ENCODE results near the gene SMIM11. TPM values are rescaled to one million over a fixed set of nuclear protein-coding genes. Genes with fewer than 3 reads are reported as not detected.
A peak's percentile ranks its signal among the peaks of the same experiment; 100 is the strongest.

Gene SMIM11
- total and polyA plus RNA-seq, 2 donors (not counting 1 experiment from before 2014, with no cell fraction given) = 10.3 to 10.6 TPM

DNA sequence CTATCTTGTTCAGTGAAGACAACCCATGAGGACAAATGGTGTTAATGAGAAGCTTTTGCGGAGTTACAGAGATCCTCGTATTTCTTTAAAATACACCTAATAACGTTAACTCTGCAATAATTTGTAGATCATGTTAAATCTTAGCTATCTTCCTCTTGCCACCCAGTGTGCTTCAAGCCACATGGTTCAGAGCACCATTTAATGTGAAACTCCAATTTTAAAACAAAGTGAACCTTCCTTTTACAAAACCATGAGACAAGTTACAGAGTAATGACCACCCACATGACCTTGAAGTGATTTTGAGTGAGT lies 13.2 kb upstream of the SMIM11 start:
- Histone ChIP-seq H3K4me2 (replicated peaks; ENCODE audit: low read depth, low read length, poor library complexity, severe bottlenecking) (peak overlapping the region; percentile 36), H3K27me3 (replicated peaks in 1 of 4; ENCODE audit: control extremely low read depth in 1 of 4, control insufficient read depth in 3 of 4, insufficient read depth in 4 of 4, low read length in 3 of 4) (peaks cover 0 to 2% (median 0%) of the 10 kb centered on the region in 4 experiments), H3K4me1 (ENCODE audit: control insufficient read depth in 2 of 2, insufficient read depth in 2 of 2, low read length in 2 of 2) (peaks cover 4% of the 10 kb centered on the region in 2 donors), H3K9me3 (ENCODE audit: control extremely low read depth in 1 of 3, control insufficient read depth in 2 of 3, insufficient read depth in 1 of 3, low read length in 2 of 3) (peaks cover 0 to 3% (median 0%) of the 10 kb centered on the region in 3 donors), H3K36me3 (replicated peaks in 1 of 2; ENCODE audit: control extremely low read depth in 1 of 2, control insufficient read depth in 1 of 2, extremely low read depth in 1 of 2, insufficient read depth in 2 of 2, low read length in 1 of 2) (no peaks in the 10 kb centered on the region), H3K4me3 (ENCODE audit: control extremely low read depth in 1 of 5, extremely low read depth in 1 of 5, insufficient read depth in 1 of 5, low read depth in 2 of 5, low read length in 4 of 5) (no peak overlapping the region), H4K20me1 (ENCODE audit: control insufficient read depth, insufficient read depth, low read length, poor library complexity, severe bottlenecking) (no peaks in the 10 kb centered on the region), H3K9ac (ENCODE audit: low read length) (no peak overlapping the region), H3K27ac (ENCODE audit: low read length in 2 of 2) (no peak overlapping the region), H3K79me2 (ENCODE audit: control insufficient read depth, insufficient read depth, low read length) (no peaks in the 10 kb centered on the region), H2AFZ (ENCODE audit: insufficient read depth, low read depth, low read length, poor library complexity, severe bottlenecking) (peak overlapping the region; percentile 58)
- H3K27ac Mint-ChIP-seq = no peak overlapping the region
- peaks cover 30% of the 10 kb centered on the region for H3K27me3 Mint-ChIP-seq
- H3K9me3 Mint-ChIP-seq (ENCODE audit: insufficient read depth) = peaks cover 3% of the 10 kb centered on the region
- H3K4me3 Mint-ChIP-seq = no peak overlapping the region
- peaks cover 6% of the 10 kb centered on the region for H3K4me1 Mint-ChIP-seq
- 0% methylated on average over 2 of the region's 3 CpGs for WGBS (ENCODE audit: insufficient coverage)
- DNase-seq (no peak), ATAC-seq (ENCODE audit: low read depth) (no peak)
- intact Hi-C loops (cut with micrococcal nuclease) = loop anchor here (1.0 kb wide), 1 partner anchor 268 kb away; no protein-coding TSS in a partner anchor
- TF ChIP-seq, protein P1, sequence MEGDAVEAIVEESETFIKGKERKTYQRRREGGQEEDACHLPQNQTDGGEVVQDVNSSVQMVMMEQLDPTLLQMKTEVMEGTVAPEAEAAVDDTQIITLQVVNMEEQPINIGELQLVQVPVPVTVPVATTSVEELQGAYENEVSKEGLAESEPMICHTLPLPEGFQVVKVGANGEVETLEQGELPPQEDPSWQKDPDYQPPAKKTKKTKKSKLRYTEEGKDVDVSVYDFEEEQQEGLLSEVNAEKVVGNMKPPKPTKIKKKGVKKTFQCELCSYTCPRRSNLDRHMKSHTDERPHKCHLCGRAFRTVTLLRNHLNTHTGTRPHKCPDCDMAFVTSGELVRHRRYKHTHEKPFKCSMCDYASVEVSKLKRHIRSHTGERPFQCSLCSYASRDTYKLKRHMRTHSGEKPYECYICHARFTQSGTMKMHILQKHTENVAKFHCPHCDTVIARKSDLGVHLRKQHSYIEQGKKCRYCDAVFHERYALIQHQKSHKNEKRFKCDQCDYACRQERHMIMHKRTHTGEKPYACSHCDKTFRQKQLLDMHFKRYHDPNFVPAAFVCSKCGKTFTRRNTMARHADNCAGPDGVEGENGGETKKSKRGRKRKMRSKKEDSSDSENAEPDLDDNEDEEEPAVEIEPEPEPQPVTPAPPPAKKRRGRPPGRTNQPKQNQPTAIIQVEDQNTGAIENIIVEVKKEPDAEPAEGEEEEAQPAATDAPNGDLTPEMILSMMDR (IDR thresholded peaks at IDR 0.05) = peak; percentile 43
- no peak for TF ChIP-seq EZH2 (IDR thresholded peaks at IDR 0.05; ENCODE audit: borderline replicate concordance, insufficient read depth, low read depth, low read length, poor library complexity, severe bottlenecking)
- ChIA-PET POLR2A (no interaction called here), CTCF (interaction anchor here (0.7 to 4.7 kb wide), 19 partner anchors 8 to 448 kb away, joined by 3 to 51 read pairs (median 4); partner anchors contain the start of gene RCAN1)

DNA sequence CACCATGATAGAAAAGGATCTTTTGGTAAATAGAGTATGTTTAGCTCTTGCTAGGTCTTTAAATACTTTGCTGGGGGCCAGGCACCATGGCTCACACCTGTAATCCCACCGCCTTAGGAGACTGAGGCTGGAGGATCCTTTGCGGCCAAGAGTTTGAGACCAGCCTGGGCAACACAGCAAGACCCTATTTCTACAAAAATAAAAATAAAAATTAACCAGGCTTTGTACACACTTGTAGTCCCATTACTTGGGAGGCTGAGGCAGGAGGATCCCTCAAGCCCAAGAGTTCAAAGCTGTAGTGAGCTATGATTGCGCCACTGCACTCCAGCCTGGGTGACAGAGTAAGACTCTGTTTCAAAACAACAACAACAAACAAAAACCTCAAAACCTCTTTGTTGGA lies 12.6 kb upstream of the SMIM11 start:
- Mint-ChIP-seq H3K27ac (no peak overlapping the region), H3K27me3 (peaks cover 24% of the 10 kb centered on the region), H3K4me3 (no peak overlapping the region), H3K4me1 (peaks cover 6% of the 10 kb centered on the region), H3K9me3 (ENCODE audit: insufficient read depth) (peaks cover 3% of the 10 kb centered on the region)
- ATAC-seq (ENCODE audit: low read depth) (no peak), DNase-seq (no peak)
- TF ChIP-seq, protein P1 (IDR thresholded peaks at IDR 0.05) = no peak
- no peak for TF ChIP-seq EZH2 (IDR thresholded peaks at IDR 0.05; ENCODE audit: borderline replicate concordance, insufficient read depth, low read depth, low read length, poor library complexity, severe bottlenecking)
- no peak overlapping the region for H2AFZ ChIP-seq (ENCODE audit: insufficient read depth, low read depth, low read length, poor library complexity, severe bottlenecking)
- no peak overlapping the region for H3K4me3 ChIP-seq (ENCODE audit: control extremely low read depth in 1 of 5, extremely low read depth in 1 of 5, insufficient read depth in 1 of 5, low read depth in 2 of 5, low read length in 4 of 5)
- H3K4me2 ChIP-seq (replicated peaks; ENCODE audit: low read depth, low read length, poor library complexity, severe bottlenecking) = no peak overlapping the region
- peaks cover 4% of the 10 kb centered on the region in 2 donors for H3K4me1 ChIP-seq (ENCODE audit: control insufficient read depth in 2 of 2, insufficient read depth in 2 of 2, low read length in 2 of 2)
- no peak overlapping the region for H3K9ac ChIP-seq (ENCODE audit: low read length)
- ChIA-PET CTCF (interaction anchor here (0.7 to 4.7 kb wide), 19 partner anchors 8 to 448 kb away, joined by 3 to 51 read pairs (median 4); partner anchors contain the start of gene RCAN1), POLR2A (no interaction called here)
- no peaks in the 10 kb centered on the region for H3K79me2 ChIP-seq (ENCODE audit: control insufficient read depth, insufficient read depth, low read length)
- H3K36me3 ChIP-seq (replicated peaks in 1 of 2; ENCODE audit: control extremely low read depth in 1 of 2, control insufficient read depth in 1 of 2, extremely low read depth in 1 of 2, insufficient read depth in 2 of 2, low read length in 1 of 2) = no peaks in the 10 kb centered on the region
- peaks cover 0 to 3% (median 0%) of the 10 kb centered on the region in 3 donors for H3K9me3 ChIP-seq (ENCODE audit: control extremely low read depth in 1 of 3, control insufficient read depth in 2 of 3, insufficient read depth in 1 of 3, low read length in 2 of 3)
- no peaks in the 10 kb centered on the region for H4K20me1 ChIP-seq (ENCODE audit: control insufficient read depth, insufficient read depth, low read length, poor library complexity, severe bottlenecking)
- H3K27ac ChIP-seq (ENCODE audit: low read length in 2 of 2) = no peak overlapping the region
- intact Hi-C loops (cut with micrococcal nuclease) = loop anchor here (1.0 kb wide), 1 partner anchor 268 kb away; no protein-coding TSS in a partner anchor
- H3K27me3 ChIP-seq (replicated peaks in 1 of 4; ENCODE audit: control extremely low read depth in 1 of 4, control insufficient read depth in 3 of 4, insufficient read depth in 4 of 4, low read length in 3 of 4) = peaks cover 0 to 2% (median 0%) of the 10 kb centered on the region in 4 experiments
- WGBS (ENCODE audit: insufficient coverage) = 100% methylated on average over 2 of the region's 3 CpGs

Data from B cell (primary cell).